ENCODE results near the gene DNA2.

DNA2 gene

DNA sequence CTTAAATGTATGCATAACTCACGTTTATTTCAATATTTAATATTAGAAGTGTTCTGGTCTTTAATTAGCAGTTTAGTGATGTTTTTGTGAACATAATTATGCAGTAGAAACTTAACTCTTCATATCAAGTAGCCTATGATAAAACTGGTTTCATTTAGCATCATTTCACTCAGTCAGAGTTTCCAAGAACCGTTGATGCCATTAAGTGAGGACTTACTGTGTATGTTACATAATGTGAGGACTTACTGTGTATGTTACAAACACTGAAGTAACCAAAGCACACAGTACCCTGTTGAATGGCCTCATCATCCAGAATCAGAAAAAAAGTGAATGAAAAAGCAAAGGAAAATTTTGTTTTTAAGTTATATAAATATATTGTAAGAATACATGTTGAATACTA is 106.2 kb downstream of the DNA2 start:
- DNase-seq (ENCODE audit: low read depth in 2 of 3, low spot score in 1 of 3) = no peak

DNA sequence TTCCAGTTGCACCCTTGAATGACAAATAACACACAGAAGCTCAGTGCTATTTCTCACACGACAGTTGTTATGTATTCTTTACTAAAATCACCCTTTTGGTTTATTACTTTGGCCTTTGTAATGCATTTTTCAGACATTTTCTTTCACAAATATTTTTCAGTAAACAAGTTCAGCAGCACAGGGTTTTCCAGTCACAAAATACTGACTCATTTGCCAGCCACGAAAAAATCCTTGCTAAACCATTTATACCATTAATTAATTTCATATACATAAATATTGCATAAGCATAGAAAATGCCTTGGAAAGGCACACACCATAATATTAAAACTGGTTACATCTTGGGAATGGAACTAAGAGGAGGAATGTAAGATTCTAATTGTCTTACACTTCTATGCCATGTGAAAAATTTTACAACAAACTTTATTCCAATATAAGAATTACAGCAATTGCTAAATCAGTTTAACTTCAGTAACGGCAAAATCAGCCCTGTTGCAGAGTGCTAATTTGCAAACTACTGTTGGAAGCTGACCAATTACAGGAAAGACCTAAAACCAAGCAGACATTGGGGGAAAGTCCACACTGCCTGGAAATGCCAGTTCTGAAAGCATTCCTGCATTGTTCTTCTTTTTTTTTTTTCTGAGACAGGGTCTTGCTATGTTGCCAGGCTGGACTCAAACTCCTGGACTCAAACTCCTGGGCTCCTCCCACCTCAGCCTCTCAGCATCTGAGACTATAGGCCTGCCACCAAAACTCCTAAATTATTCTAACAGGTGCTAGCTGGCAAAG is 107.5 kb downstream of the DNA2 start:
- DNase-seq (ENCODE audit: low read depth in 2 of 3, low spot score in 1 of 3) = no peak

All from stimulated activated CD4-positive, alpha-beta T cell treated with anti-CD3 and anti-CD28 coated beads, Interleukin-12 subunit alpha, Interleukin-12 subunit beta, amount 100 ng/mL, for 48 hours (primary cell).